Activated CD4-positive, alpha-beta memory T cell treated with anti-CD3 and anti-CD28 coated beads, Interleukin-2, amount 10 ng/mL, durations not matched to agents 7 days and 5 days (primary cell): ENCODE measurements around the gene PPIL1. TPM values are rescaled to one million over a fixed set of nuclear protein-coding genes. Genes with fewer than 3 reads are reported as not detected.

Source experiments
- CTCF ChIA-PET: fragments of 350-600 bp; sonication (Branson Sonifier 250); formaldehyde crosslinking; loops from one replicate; lab custom pipeline; 2021; ENCODE audit warnings: antibody characterized with exemption, inconsistent platforms; lab: Charles Lee
- POLR2A ChIA-PET: fragments of 350-600 bp; sonication (Branson Sonifier 250); formaldehyde crosslinking; loops from one replicate; lab custom pipeline; 2021; ENCODE audit warnings: antibody characterized with exemption; lab: Charles Lee
- DNase-seq: peaks from one replicate; pipeline ENCODE4 v3.0.0-alpha.2; 2020
- H3K27ac Mint-ChIP-seq: one replicate; pipeline ENCODE4 v1.8.0; 2021; ENCODE audit warnings: mild to moderate bottlenecking, mixed read lengths
- H3K27me3 Mint-ChIP-seq: one replicate; pipeline ENCODE4 v1.8.0; 2021; ENCODE audit warnings: mixed read lengths
- H3K36me3 Mint-ChIP-seq: one replicate; pipeline ENCODE4 v1.8.0; 2021; ENCODE audit warnings: low read depth, mixed read lengths
- H3K4me1 Mint-ChIP-seq: one replicate; pipeline ENCODE4 v1.8.0; 2021; ENCODE audit warnings: mixed read lengths
- H3K4me3 Mint-ChIP-seq: one replicate; pipeline ENCODE4 v1.8.0; 2021; ENCODE audit warnings: mild to moderate bottlenecking, mixed read lengths
- H3K9me3 Mint-ChIP-seq: one replicate; pipeline ENCODE4 v1.8.0; 2021; ENCODE audit warnings: mixed read lengths
- total RNA-seq, 2 experiments: library from RNA; stranded (reverse); gene quantifications; one replicate each; pipeline ENCODE4 v1.2.3, GENCODE V29; 2021

The PPIL1 gene
- total RNA-seq = 10 to 100 TPM; 22.8 to 24.3 TPM

GRCh38 chr6:36874443-36875249 lies at the start of gene PPIL1:
Gene PPIL1 (minus strand): TSS chr6:36874803. CDS start chr6:36874772, 31 bp downstream.
- Mint-ChIP-seq H3K4me1 (peaks cover 57% of the 10 kb centered on the region), H3K27me3 (no peaks in the 10 kb centered on the region), H3K9me3 (no peaks in the 10 kb centered on the region), H3K4me3 (peak within 1 kb of the TSS; percentile 92), H3K36me3 (peaks cover 28% of the 10 kb centered on the region), H3K27ac (peak within 1 kb of the TSS; percentile 95)
- ChIA-PET POLR2A (interaction anchor here (0.6 to 3.6 kb wide), 31 partner anchors 9 to 628 kb away, joined by 3 to 48 read pairs (median 4); partner anchors contain the start of genes C6orf89, FGD2, MTCH1 and PI16), CTCF (interaction anchor here (0.7 to 6.1 kb wide), 18 partner anchors 8 to 260 kb away, joined by 3 to 89 read pairs (median 6); partner anchors contain the start of gene C6orf89)
- DNase-seq = peak; percentile 83

DNA sequence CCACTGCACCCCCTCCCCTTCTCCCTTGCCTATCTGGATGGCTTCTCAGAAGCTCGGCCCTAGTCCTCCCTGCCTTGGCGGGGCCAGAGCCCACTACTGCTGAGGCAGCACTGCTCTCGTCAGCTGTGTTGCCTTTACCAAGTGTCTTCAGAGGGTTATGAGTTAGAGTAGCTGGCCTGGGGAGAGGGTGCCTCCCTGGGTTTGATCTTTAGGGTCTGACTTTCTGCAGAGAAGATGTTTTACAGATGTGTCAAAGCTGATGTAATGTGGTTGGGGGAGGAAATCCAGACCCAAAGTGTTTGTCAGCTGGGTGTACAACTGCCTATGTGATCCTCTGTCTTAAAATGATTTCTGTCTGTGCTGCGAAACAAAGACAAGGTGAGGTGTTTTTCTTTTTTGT lies 49.5 kb upstream of the PPIL1 start:
- H3K36me3 Mint-ChIP-seq = peaks cover 45% of the 10 kb centered on the region
- no peak overlapping the region for H3K4me3 Mint-ChIP-seq
- peak overlapping the region; percentile 60 for H3K27ac Mint-ChIP-seq
- H3K27me3 Mint-ChIP-seq = no peaks in the 10 kb centered on the region
- H3K4me1 Mint-ChIP-seq = peaks cover 43% of the 10 kb centered on the region
- ChIA-PET POLR2A (interaction anchor here (0.9 to 1.5 kb wide), 3 partner anchors 8 to 39 kb away, joined by 3 to 5 read pairs (median 3); no protein-coding TSS in a partner anchor), CTCF (interaction anchor here (0.6 to 1.2 kb wide), 4 partner anchors 9 to 113 kb away, joined by 3 read pairs; no protein-coding TSS in a partner anchor)
- DNase-seq = no peak
- H3K9me3 Mint-ChIP-seq = no peaks in the 10 kb centered on the region

DNA sequence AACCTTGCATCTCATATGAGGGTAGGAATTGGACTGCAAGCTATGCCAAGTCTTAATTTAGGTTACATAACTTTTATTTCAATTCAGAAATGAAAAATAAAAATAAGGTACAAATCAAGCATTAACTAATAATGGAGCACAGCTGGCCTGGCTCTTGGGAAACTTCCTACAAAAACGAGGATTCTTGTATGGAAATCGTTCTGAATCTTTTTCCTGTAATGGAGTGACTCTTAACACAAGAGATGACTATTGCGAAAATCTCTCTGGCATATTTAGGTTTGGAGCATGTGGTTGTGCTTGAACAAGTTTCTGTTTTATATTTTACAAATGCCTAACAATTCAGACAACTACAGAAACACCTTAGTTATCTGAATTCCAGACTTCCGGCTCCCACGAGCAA lies 45.9 kb upstream of the PPIL1 start:
- peaks cover 64% of the 10 kb centered on the region for H3K36me3 Mint-ChIP-seq
- no peak overlapping the region for H3K27ac Mint-ChIP-seq
- H3K4me3 Mint-ChIP-seq = no peak overlapping the region
- H3K9me3 Mint-ChIP-seq = no peaks in the 10 kb centered on the region
- DNase-seq = no peak
- ChIA-PET POLR2A (no interaction called here), CTCF (no interaction called here)
- H3K27me3 Mint-ChIP-seq = no peaks in the 10 kb centered on the region
- H3K4me1 Mint-ChIP-seq = peaks cover 32% of the 10 kb centered on the region

GRCh38 chr6:36920049-36920448 lies 45.4 kb upstream of the PPIL1 start:
- peaks cover 65% of the 10 kb centered on the region for H3K36me3 Mint-ChIP-seq
- no peak overlapping the region for H3K4me3 Mint-ChIP-seq
- ChIA-PET CTCF (interaction anchor here (1.1 kb wide), 1 partner anchor 35 kb away, joined by 3 read pairs; no protein-coding TSS in a partner anchor), POLR2A (no interaction called here)
- H3K9me3 Mint-ChIP-seq = no peaks in the 10 kb centered on the region
- peaks cover 32% of the 10 kb centered on the region for H3K4me1 Mint-ChIP-seq
- H3K27me3 Mint-ChIP-seq = no peaks in the 10 kb centered on the region
- H3K27ac Mint-ChIP-seq = no peak overlapping the region
- DNase-seq = no peak

GRCh38 chr6:36917541-36918193 lies 43.1 kb upstream of the PPIL1 start:
- no peaks in the 10 kb centered on the region for H3K27me3 Mint-ChIP-seq
- H3K36me3 Mint-ChIP-seq = peaks cover 61% of the 10 kb centered on the region
- DNase-seq = no peak
- H3K27ac Mint-ChIP-seq = no peak overlapping the region
- H3K9me3 Mint-ChIP-seq = no peaks in the 10 kb centered on the region
- peaks cover 38% of the 10 kb centered on the region for H3K4me1 Mint-ChIP-seq
- POLR2A ChIA-PET = no interaction called here
- H3K4me3 Mint-ChIP-seq = no peak overlapping the region
- CTCF ChIA-PET = interaction anchor here (0.6 kb wide), 1 partner anchor 349 kb away, joined by 7 read pairs; no protein-coding TSS in a partner anchor

DNA sequence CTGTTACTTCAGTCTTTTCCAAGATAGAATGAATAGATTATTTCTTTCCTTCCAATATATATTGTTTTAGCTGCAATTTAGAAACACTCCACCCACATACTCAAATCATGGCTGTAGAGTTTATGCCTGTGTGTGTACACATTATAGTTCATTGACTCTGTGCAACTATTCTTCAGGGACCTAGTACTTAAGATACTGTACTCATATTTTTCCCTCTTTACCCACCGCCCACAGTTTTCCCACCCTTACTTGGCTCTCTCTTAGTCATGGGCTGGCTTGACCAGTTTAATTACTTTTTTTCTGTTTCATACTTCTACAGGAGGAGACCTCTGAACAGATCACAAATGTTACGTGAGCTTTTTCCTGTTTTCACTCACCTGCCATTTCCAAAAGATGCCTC lies 41.5 kb upstream of the PPIL1 start:
- H3K36me3 Mint-ChIP-seq = peaks cover 59% of the 10 kb centered on the region
- no peaks in the 10 kb centered on the region for H3K27me3 Mint-ChIP-seq
- CTCF ChIA-PET = interaction anchor here (2.0 kb wide), 1 partner anchor 133 kb away, joined by 4 read pairs; no protein-coding TSS in a partner anchor
- H3K9me3 Mint-ChIP-seq = no peaks in the 10 kb centered on the region
- no peak overlapping the region for H3K27ac Mint-ChIP-seq
- DNase-seq = no peak
- POLR2A ChIA-PET = no interaction called here
- H3K4me3 Mint-ChIP-seq = no peak overlapping the region
- H3K4me1 Mint-ChIP-seq = peaks cover 51% of the 10 kb centered on the region

GRCh38 chr6:36915599-36915998 lies 41.0 kb upstream of the PPIL1 start:
- Mint-ChIP-seq H3K4me3 (no peak overlapping the region), H3K9me3 (no peaks in the 10 kb centered on the region), H3K27me3 (no peaks in the 10 kb centered on the region), H3K27ac (no peak overlapping the region), H3K4me1 (peaks cover 56% of the 10 kb centered on the region), H3K36me3 (peaks cover 58% of the 10 kb centered on the region)
- DNase-seq = no peak
- POLR2A ChIA-PET = interaction anchor here (2.9 kb wide), 1 partner anchor 70 kb away, joined by 12 read pairs; the partner anchor contains the start of gene MTCH1
- CTCF ChIA-PET = interaction anchor here (1.0 to 3.2 kb wide), 3 partner anchors 34 to 133 kb away, joined by 4 to 14 read pairs (median 4); no protein-coding TSS in a partner anchor

GRCh38 chr6:36914227-36914794 lies 39.7 kb upstream of the PPIL1 start:
- Mint-ChIP-seq H3K4me1 (peaks cover 57% of the 10 kb centered on the region), H3K27me3 (no peaks in the 10 kb centered on the region), H3K36me3 (peaks cover 52% of the 10 kb centered on the region), H3K4me3 (peak overlapping the region; percentile 18), H3K27ac (peak overlapping the region; percentile 90), H3K9me3 (no peaks in the 10 kb centered on the region)
- ChIA-PET CTCF (interaction anchor here (0.7 to 3.2 kb wide), 17 partner anchors 10 to 296 kb away, joined by 3 to 18 read pairs (median 4); partner anchors contain the start of genes C6orf89, MTCH1, PI16 and PPIL1), POLR2A (interaction anchor here (1.2 to 2.9 kb wide), 9 partner anchors 10 to 158 kb away, joined by 3 to 14 read pairs (median 4); partner anchors contain the start of genes C6orf89, MTCH1 and PI16)
- DNase-seq = peak; percentile 60

GRCh38 chr6:36913082-36913481 lies 38.5 kb upstream of the PPIL1 start:
- H3K27ac Mint-ChIP-seq = peak overlapping the region; percentile 90
- ChIA-PET CTCF (interaction anchor here (1.0 to 3.2 kb wide), 11 partner anchors 13 to 105 kb away, joined by 3 to 18 read pairs (median 7); partner anchors contain the start of genes C6orf89, MTCH1 and PI16), POLR2A (interaction anchor here (0.6 to 2.9 kb wide), 13 partner anchors 14 to 345 kb away, joined by 3 to 14 read pairs (median 4); partner anchors contain the start of genes C6orf89, MTCH1 and PI16)
- H3K4me3 Mint-ChIP-seq = peak overlapping the region; percentile 68
- peak; percentile 29 for DNase-seq
- H3K36me3 Mint-ChIP-seq = peaks cover 54% of the 10 kb centered on the region
- H3K4me1 Mint-ChIP-seq = peaks cover 60% of the 10 kb centered on the region
- no peaks in the 10 kb centered on the region for H3K27me3 Mint-ChIP-seq
- no peaks in the 10 kb centered on the region for H3K9me3 Mint-ChIP-seq

- Mint-ChIP-seq H3K27ac (peak overlapping the region; percentile 90), H3K9me3 (no peaks in the 10 kb centered on the region), H3K4me1 (peaks cover 60% of the 10 kb centered on the region), H3K36me3 (peaks cover 57% of the 10 kb centered on the region), H3K4me3 (peak overlapping the region; percentile 68), H3K27me3 (no peaks in the 10 kb centered on the region)
- ChIA-PET POLR2A (interaction anchor here (0.9 to 2.2 kb wide), 9 partner anchors 20 to 315 kb away, joined by 3 to 14 read pairs (median 5); partner anchors contain the start of genes C6orf89, MTCH1, PI16 and PPIL1), CTCF (interaction anchor here (1.1 to 3.2 kb wide), 7 partner anchors 27 to 105 kb away, joined by 3 to 18 read pairs (median 8); partner anchors contain the start of genes C6orf89 and MTCH1)
- peak; percentile 80 for DNase-seq
Observed at GRCh38 chr6:36912586-36912985, 38.0 kb upstream of the PPIL1 start.

DNA sequence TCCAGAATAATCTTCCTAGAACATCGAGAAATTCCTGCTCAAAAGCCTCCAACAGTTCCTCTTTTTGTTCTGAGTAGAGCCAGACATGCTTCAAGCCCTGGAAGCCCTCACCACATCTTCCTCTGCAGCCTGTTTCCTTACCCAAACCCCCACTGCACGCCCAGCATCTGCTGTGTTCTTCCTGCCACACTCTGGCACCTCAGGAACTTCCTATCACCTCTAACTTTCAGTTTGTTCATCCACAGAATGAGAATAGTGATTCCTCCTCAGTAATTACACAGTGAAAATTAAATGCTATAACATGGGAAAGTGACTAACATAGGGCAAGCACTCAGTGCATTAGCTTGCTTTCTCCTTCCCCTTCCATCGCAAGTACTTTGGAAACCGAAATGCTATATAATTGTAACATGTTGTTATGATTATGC lies 37.4 kb upstream of the PPIL1 start:
- ChIA-PET POLR2A (interaction anchor here (0.9 to 1.9 kb wide), 5 partner anchors 20 to 74 kb away, joined by 3 to 10 read pairs (median 6); partner anchors contain the start of genes MTCH1, PI16 and PPIL1), CTCF (interaction anchor here (0.6 to 2.3 kb wide), 6 partner anchors 37 to 781 kb away, joined by 3 to 8 read pairs (median 5); partner anchors contain the start of gene MTCH1)
- Mint-ChIP-seq H3K27ac (peak overlapping the region; percentile 90), H3K27me3 (no peaks in the 10 kb centered on the region), H3K9me3 (no peaks in the 10 kb centered on the region), H3K4me1 (peaks cover 62% of the 10 kb centered on the region), H3K36me3 (peaks cover 57% of the 10 kb centered on the region), H3K4me3 (peak overlapping the region; percentile 68)
- peak; percentile 49 for DNase-seq
